ENCODE results near the gene ANXA2R.
A peak's percentile ranks its signal among the peaks of the same experiment; 100 is the strongest.

ANXA2R gene

DNA sequence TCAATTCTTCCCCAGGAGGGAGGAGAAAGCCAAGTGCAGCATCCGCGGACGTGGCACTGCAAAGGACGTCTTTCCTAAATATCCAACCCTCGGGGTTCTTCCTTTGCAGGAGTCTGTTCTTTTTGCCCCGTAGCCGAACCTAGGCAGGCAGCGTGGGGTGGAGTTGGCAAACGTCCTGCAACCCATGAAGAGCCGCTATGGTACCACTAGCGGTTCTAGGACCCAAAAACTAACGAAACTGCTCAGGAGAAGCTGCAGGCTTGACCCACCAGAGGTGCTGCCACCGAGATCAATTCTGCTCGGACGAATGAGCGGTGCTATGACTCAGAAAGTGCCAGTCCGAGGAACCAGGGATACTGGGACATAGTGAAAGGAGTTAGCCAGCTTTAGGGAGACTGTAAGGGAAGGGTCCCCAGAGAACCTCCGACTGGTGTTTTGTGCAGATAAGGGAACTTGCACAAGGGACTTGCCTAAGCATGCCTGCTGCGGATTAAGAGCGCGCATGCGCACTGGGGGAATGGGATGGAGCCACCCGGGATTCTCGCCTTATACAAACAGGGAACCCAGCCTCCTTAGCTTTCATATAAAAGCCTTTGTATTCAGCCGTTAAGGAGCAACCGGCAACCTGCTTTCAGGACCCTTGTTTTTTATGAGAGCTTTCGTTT, 32.7 kb downstream of the ANXA2R start:
- ATAC-seq = peak; percentile 39

DNA sequence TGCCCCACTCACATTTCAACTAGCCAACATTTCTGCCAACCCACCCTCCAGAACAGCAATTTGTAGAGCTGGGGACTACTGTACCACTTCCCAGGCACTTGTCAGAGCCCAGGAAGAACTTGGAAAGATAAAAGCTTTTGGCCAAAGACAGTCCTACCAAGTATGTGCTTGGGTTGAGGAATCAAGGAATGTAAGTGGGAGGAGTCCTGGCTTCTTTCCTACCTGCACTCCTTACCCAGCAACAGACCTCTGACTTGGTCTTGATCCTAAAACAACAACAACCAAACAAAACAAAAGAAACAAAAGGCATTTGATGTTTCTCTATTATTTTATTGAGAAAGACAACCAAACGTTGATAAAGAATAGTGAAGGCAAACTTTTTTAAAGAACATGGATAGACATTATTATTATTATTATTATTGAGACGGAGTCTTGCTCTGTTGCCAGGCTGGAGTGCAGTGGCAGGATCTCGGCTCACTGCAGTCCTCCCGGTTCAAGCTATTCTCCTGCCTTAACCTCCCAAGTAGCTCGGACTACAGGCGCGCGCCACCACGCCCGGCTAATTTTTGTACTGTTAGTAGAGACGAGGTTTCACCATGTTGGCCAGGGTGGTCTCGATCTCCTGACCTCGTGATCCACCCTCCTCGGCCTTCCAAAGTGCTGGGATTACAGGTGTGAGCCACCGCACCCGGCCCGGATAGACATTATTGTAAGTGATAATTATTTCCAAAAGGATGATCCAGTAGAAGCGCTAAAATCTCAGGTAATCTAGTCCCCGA, 33.5 kb downstream of the ANXA2R start:
- no peak for ATAC-seq
- Mint-ChIP-seq H3K27me3 (no peaks in the 10 kb centered on the region), H3K36me3 (ENCODE audit: low read depth) (no peaks in the 10 kb centered on the region), H3K9me3 (no peaks in the 10 kb centered on the region), H3K27ac (peak overlapping the region; percentile 97), H3K4me3 (peak overlapping the region; percentile 94), H3K4me1 (peaks cover 40% of the 10 kb centered on the region)
- DNase-seq = no peak

More for the DNA sequence above, 32.7 kb downstream of the ANXA2R start:
- Mint-ChIP-seq H3K27ac (peak overlapping the region; percentile 97), H3K27me3 (no peaks in the 10 kb centered on the region), H3K4me3 (peak overlapping the region; percentile 94), H3K4me1 (peaks cover 40% of the 10 kb centered on the region), H3K9me3 (no peaks in the 10 kb centered on the region), H3K36me3 (ENCODE audit: low read depth) (no peaks in the 10 kb centered on the region)
- DNase-seq = peak; percentile 81

DNA sequence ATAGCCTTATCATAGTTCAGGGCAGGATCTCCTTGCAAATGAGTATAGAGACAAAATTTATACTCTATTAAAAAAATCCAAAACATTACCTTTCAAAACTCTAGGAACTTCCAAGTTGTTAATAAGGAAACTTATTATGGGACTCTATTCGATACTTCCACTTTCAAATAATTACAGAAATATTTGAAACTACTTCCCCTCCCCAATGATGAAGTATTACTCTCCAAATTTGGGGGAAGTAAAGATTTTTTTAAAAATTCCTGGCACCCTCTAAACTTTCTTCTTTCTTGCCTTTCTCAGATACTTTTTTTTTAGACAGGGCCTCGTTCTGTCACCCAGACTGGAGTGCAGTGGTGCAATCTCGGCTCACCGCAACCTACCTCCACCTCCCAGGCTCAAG, 35.1 kb downstream of the ANXA2R start:
- no peaks in the 10 kb centered on the region for H3K9me3 Mint-ChIP-seq
- H3K27me3 Mint-ChIP-seq = peaks cover 8% of the 10 kb centered on the region
- peaks cover 35% of the 10 kb centered on the region for H3K4me1 Mint-ChIP-seq
- DNase-seq = no peak
- no peak overlapping the region for H3K4me3 Mint-ChIP-seq
- H3K27ac Mint-ChIP-seq = no peak overlapping the region
- no peak for ATAC-seq
- no peaks in the 10 kb centered on the region for H3K36me3 Mint-ChIP-seq (ENCODE audit: low read depth)

DNA sequence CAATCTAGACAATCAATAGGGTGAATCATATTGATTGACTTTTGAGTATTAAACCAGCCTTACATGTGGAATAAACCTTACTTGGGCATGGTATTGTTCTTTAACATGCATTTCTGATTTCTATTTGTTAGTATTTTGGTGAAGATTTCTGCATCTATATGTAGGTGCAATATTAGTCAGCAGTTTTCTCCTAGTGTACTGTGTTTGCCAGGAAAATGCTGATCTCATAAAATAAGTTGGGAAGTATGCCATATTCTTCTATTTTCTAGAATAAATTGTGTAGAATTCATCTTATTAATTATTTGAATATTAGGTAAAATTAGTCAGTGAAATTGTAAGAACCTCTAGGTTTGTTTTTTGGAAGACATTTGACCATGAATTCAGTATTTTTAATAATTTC, 38.4 kb downstream of the ANXA2R start:
- H3K27me3 Mint-ChIP-seq = peaks cover 13% of the 10 kb centered on the region
- no peak overlapping the region for H3K27ac Mint-ChIP-seq
- H3K9me3 Mint-ChIP-seq = no peaks in the 10 kb centered on the region
- H3K4me1 Mint-ChIP-seq = peaks cover 15% of the 10 kb centered on the region
- ATAC-seq (no peak), DNase-seq (no peak)
- no peaks in the 10 kb centered on the region for H3K36me3 Mint-ChIP-seq (ENCODE audit: low read depth)
- no peak overlapping the region for H3K4me3 Mint-ChIP-seq

DNA sequence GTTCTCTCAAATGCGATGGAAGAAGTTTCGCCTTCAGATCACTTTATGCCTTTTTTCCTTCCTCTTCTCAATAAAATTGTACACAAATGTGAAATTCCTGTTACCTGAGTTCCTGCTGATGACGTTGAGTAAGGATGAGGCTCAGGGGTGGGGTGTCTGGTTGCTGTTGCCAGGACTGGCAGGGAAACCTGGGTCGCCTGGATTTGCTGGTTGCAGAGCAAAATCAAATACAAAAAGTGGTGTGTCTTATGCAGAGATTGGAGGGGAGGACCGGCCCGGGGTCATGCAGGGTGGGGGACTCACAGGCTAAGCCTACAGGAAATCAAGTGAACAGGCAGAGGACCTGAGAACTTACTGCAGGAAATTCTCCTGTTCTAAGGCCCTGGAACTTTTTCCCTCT, 39.2 kb downstream of the ANXA2R start:
- Mint-ChIP-seq H3K4me3 (no peak overlapping the region), H3K36me3 (ENCODE audit: low read depth) (no peaks in the 10 kb centered on the region), H3K27ac (no peak overlapping the region)

DNA sequence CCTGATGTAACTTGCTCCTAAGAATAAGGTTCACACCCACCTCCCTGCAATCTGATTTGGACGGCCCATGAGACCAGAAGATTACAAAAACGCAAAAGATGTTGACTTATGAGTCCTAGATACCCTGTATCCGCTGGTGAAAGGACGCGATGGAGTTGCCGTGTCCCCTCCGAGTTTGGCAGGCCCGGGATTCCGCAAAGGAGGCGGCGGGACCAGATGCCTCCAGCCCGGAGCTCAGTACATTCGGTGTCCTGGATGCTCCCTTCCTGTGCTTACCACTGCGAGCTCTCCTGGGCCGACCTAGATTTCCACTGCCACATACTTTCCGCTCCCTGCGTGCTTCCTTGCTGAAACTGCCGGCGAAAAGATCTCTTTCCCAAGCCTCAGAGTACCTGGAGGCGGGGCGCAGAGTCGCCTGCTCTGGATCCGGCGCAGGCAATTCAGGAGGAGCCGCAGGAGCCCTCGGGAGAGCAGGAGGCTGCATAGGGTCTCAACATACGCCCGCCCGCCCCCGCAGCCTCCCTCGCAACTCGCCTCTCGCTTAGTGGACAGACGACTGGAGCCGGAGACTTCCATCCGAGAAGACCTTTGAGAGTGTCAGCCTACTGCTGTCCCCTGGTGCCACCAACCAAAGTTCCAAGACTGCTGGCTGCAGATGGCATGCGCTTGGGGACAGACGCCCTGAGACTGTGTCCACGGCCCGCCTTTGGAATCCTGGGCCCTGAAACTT, 39.8 kb downstream of the ANXA2R start:
- DNase-seq = no peak
- Mint-ChIP-seq H3K36me3 (ENCODE audit: low read depth) (no peaks in the 10 kb centered on the region), H3K4me1 (peaks cover 25% of the 10 kb centered on the region), H3K27me3 (peaks cover 13% of the 10 kb centered on the region), H3K27ac (no peak overlapping the region), H3K9me3 (no peaks in the 10 kb centered on the region), H3K4me3 (no peak overlapping the region)
- ATAC-seq = no peak

More for the DNA sequence above, 39.2 kb downstream of the ANXA2R start:
- Mint-ChIP-seq H3K27me3 (peaks cover 13% of the 10 kb centered on the region), H3K4me1 (peaks cover 20% of the 10 kb centered on the region), H3K9me3 (no peaks in the 10 kb centered on the region)
- ATAC-seq (no peak), DNase-seq (no peak)

DNA sequence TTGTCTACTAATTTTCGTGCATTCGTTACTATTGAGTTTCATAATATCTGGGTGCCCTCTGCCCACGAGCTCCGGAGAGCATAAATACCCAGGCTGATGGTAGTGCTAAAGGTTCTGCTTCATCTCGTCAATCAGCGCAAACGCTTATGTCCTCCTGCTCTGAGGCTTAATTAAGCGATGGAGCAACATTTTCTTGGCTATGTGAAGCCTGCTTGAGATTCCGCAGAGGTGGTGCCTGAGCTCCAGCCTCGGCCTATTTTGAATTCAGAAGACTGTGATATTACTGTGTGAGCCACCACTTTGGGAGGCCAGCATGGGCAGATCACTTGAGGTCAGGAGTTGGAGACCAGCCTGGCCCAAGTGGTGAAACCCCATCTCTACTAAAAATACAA, 44.8 kb downstream of the ANXA2R start:
- peak overlapping the region; percentile 98 for H3K4me3 Mint-ChIP-seq
- peaks cover 8% of the 10 kb centered on the region for H3K27me3 Mint-ChIP-seq
- H3K36me3 Mint-ChIP-seq (ENCODE audit: low read depth) = no peaks in the 10 kb centered on the region
- H3K27ac Mint-ChIP-seq = peak overlapping the region; percentile 100
- DNase-seq = no peak
- peaks cover 38% of the 10 kb centered on the region for H3K4me1 Mint-ChIP-seq
- ATAC-seq = no peak
- no peaks in the 10 kb centered on the region for H3K9me3 Mint-ChIP-seq

DNA sequence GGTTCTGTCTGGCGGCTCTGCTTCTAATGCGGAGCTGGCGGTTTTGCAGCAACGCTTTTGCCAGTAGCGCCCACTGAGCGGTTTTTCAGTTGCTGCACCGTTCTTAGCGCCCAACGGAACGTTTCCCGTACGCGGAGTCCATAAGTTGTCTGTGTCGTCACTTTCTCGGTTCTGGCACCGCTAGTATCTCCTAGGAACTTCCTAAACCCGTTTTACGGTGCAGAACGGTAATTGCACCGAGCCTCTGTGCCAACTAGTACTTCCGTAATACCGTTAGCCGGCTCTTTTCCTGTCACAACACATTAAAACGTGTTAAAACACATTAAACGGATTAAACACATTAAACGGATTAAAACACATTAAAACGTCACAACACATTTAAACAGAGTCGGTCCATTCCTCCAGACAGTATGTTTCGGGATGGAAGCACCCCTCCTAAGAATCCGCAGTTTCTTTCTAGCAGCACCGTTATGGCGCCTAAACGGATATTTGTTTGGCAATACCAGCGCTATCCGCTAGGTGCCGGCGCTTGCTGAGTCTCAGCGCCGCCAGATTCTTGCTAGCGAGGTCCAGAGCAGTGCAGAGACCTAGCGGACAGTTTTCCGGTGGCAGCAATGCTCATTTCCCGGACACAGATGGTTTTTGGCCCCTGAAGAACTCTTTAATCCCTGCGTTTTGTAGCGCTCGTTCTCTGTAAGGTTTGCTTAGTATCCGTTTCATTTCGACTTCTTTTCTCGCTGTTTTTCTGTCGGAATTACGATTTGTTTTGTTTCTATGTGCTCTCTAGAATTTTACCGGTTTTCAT, 45.4 kb downstream of the ANXA2R start:
- ATAC-seq = peak; percentile 74
- Mint-ChIP-seq H3K27me3 (peaks cover 2% of the 10 kb centered on the region), H3K36me3 (ENCODE audit: low read depth) (no peaks in the 10 kb centered on the region), H3K4me1 (peaks cover 39% of the 10 kb centered on the region), H3K27ac (peak overlapping the region; percentile 100), H3K4me3 (peak overlapping the region; percentile 98), H3K9me3 (no peaks in the 10 kb centered on the region)
- peak; percentile 90 for DNase-seq

DNA sequence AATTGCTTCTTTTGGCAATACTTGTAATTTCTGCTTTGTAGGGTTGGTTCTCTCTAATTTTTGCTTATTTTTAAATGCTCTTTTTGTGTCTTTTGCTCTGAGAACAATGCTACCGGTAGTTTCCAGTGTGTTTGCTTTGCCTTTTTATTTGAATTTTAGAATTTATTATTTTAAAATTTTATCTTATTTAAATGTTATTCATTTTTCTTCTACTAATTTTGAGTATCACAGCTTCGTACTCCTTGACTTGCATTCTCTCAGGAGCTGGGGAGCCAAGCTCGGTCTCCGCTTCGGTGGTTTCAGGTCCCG, 45.9 kb downstream of the ANXA2R start:
- DNase-seq = no peak
- H3K36me3 Mint-ChIP-seq (ENCODE audit: low read depth) = no peaks in the 10 kb centered on the region
- no peaks in the 10 kb centered on the region for H3K9me3 Mint-ChIP-seq
- peak overlapping the region; percentile 100 for H3K27ac Mint-ChIP-seq
- H3K27me3 Mint-ChIP-seq = no peaks in the 10 kb centered on the region
- no peak for ATAC-seq
- H3K4me3 Mint-ChIP-seq = peak overlapping the region; percentile 98
- H3K4me1 Mint-ChIP-seq = peaks cover 43% of the 10 kb centered on the region

DNA sequence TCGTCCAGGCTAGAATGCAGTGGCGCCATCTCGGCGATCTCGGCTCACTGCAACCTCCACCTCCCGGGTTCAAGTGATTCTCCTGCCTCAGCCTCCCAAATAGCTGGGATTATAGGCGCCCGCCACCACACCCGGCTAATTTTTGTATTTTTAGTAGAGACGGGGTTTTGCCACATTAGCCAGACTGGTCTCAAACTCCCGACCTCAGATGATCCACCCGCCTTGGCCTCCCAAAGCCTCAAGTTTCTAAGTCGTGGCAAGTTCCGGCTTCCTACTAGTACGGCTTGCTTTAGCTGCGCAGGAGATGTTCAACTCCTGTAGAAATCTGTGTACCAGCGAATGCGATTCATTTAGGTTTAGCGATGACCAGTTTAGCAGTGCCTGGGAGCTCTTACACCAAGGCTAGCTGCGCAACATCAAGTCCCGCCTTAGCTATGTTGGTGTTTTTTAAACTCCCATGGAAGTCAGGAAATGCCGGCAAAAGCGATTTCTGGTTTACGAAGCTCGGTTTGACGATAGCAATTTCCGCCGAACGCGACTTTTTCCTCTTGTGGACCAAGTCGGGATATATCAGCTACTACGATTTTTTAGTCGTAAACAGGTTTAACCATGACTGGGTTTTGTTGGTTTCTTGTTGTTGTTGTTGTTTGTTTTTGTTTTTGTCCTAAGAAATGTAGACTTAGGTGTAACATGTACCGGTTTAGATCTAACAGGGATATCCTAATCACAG, 46.4 kb downstream of the ANXA2R start:
- Mint-ChIP-seq H3K9me3 (no peaks in the 10 kb centered on the region), H3K27me3 (no peaks in the 10 kb centered on the region), H3K4me1 (peaks cover 48% of the 10 kb centered on the region), H3K4me3 (peak overlapping the region; percentile 98), H3K27ac (peak overlapping the region; percentile 100), H3K36me3 (ENCODE audit: low read depth) (peaks cover 3% of the 10 kb centered on the region)
- DNase-seq (peak; percentile 51), ATAC-seq (peak; percentile 16)

DNA sequence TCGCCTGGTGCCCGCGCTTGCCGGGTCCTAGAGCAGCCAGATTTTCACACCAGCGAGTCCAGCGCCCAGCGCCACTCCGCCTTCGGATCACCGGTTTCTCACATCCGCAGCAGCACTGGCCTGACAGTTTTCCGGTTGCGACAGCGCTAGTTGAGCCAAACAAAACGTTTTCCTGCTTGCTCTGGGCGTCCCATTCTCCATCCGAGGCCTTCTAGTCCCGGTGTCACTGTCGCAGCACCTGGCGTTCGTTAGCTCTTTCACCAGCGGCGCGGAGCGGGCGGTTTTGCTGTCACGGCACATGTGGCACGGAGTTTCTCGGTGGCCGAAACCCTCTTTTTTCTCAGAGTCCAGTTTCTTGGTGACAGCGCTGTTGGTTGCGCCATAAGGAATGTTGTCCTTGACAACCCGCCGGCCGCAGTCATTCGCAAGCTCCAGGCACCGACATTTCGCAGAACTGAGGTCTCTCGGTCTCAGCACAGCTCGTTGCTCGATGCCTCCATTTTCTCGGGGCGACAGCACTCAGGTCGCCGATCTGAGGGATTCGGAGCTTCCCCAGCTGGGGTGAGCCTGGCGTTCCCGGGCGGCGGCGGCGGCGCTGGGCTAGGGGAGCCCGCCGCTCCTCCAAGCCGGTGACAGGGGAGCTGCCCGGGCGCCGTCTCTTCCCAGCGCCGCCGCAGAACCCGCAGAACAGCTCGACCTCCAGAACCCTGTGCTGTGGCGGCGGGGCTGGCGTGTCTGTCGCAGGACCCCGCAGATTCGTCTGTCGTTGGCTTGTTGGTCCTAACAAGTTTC, 47.8 kb downstream of the ANXA2R start:
- H3K4me1 Mint-ChIP-seq = peaks cover 61% of the 10 kb centered on the region
- peaks cover 3% of the 10 kb centered on the region for H3K9me3 Mint-ChIP-seq
- DNase-seq (peak; percentile 75), ATAC-seq (peak; percentile 17)
- peak overlapping the region; percentile 100 for H3K27ac Mint-ChIP-seq
- peaks cover 9% of the 10 kb centered on the region for H3K36me3 Mint-ChIP-seq (ENCODE audit: low read depth)
- H3K27me3 Mint-ChIP-seq = no peaks in the 10 kb centered on the region
- peak overlapping the region; percentile 98 for H3K4me3 Mint-ChIP-seq

DNA sequence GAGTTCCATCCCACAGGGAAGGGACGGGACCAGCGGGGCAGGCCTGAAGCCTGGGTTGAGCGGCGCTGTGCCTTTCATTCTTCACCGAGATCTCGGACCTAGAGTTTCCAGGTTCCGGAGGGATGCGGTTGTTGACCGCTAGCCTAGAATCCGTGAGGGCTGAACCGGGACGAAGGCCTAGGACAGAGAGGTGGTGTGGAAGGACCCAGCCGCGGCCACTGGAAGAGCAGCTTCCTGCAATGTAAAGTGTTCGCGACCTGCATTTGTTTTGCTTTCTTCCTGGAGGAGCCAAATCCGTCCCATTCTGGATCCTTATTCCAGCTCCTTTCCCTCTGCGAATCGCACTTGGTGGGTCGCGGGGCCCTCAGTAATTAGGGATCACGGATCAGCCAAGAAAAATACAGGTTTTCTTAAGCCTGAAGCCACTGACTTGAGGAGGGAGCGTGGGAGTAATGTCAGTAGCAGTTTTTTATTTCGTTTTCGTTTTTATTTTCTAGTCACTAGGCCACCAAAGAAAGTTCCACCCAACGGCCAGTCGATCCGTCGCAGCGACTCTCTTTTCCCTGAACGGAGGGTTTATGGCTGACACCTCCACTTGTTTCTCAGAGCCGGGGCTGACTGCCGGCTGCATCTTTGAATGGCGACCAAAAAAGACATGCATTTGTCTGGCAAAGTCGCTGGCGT, 48.6 kb downstream of the ANXA2R start:
- Mint-ChIP-seq H3K27me3 (no peaks in the 10 kb centered on the region), H3K4me1 (peaks cover 64% of the 10 kb centered on the region), H3K36me3 (ENCODE audit: low read depth) (peaks cover 12% of the 10 kb centered on the region), H3K9me3 (peaks cover 3% of the 10 kb centered on the region), H3K27ac (peak overlapping the region; percentile 100), H3K4me3 (peak overlapping the region; percentile 98)
- DNase-seq (peak; percentile 32), ATAC-seq (peak; percentile 12)

DNA sequence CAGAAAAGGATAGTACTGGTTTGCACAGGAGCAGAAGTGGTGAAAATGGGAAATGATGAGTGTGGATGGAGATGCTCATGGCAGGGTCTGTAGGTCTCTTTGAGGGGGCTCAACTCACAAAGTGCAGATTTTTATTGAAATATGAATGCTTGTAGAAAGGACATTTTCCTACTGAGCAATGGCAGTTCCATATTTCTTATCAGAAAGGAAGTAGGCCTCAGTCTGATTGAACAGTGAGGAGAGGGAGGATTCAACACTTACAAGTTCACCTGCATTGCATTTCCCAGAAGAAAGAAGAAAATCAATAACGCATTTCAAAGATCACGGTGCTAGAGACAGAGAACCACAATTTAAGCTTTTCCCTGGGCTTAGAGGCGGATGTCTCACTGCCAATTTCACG, 49.2 kb downstream of the ANXA2R start:
- H3K4me3 Mint-ChIP-seq = peak overlapping the region; percentile 98
- ATAC-seq (no peak), DNase-seq (no peak)
- H3K4me1 Mint-ChIP-seq = peaks cover 64% of the 10 kb centered on the region
- H3K27me3 Mint-ChIP-seq = no peaks in the 10 kb centered on the region
- peaks cover 3% of the 10 kb centered on the region for H3K9me3 Mint-ChIP-seq
- peak overlapping the region; percentile 100 for H3K27ac Mint-ChIP-seq
- H3K36me3 Mint-ChIP-seq (ENCODE audit: low read depth) = peaks cover 12% of the 10 kb centered on the region

Data from activated naive CD8-positive, alpha-beta T cell treated with anti-CD3 and anti-CD28 coated beads, Interleukin-2, amount 50 U/mL, for 24 hours (primary cell).